ENCODE data around the gene CDC42BPG.

CDC42BPG gene

DNA sequence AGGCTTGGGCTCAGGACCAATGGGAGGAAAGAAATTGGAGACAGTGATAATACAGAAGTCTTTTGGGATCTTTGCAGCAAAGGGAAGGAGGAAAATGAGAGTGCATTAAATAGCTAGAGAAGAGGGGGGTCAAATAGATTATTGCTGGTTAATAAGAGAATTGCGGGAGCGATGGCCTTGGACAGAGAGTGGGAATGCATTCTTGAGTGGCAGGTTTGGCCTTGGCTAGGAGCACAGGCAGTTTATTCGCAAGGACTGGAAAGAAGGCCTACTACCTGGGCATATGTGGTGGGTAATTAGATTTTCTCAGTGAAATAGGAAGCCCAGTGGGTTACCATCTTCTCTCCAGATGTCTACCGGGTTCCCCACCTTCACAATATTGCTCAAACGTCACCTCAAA is 30.6 kb downstream of the CDC42BPG start:
- no peak for DNase-seq
- Histone ChIP-seq H3K79me1 (ENCODE audit: low read length) (peaks cover 5% of the 10 kb centered on the region), H3K14ac (ENCODE audit: low read length) (no peak overlapping the region), H4K91ac (ENCODE audit: low read depth, low read length) (no peak overlapping the region), H4K12ac (ENCODE audit: low read depth, low read length) (no peak overlapping the region), H3K27me3 (ENCODE audit: insufficient read depth, low read length) (no peaks in the 10 kb centered on the region), H3K79me2 (ENCODE audit: control insufficient read depth, insufficient read depth, low read length, poor library complexity) (peaks cover 3% of the 10 kb centered on the region), H4K8ac (ENCODE audit: low read depth, low read length) (no peak overlapping the region), H2BK5ac (ENCODE audit: low read depth, low read length, poor library complexity) (no peak overlapping the region), H2BK12ac (ENCODE audit: low read length) (no peak overlapping the region), H2BK120ac (ENCODE audit: insufficient read depth, low read length, poor library complexity) (no peak overlapping the region), H3K36me3 (ENCODE audit: control insufficient read depth in 1 of 2, insufficient read depth in 2 of 2, low read length in 2 of 2) (no peaks in the 10 kb centered on the region), H3K4me2 (ENCODE audit: low read length) (no peak overlapping the region), H3K9ac (ENCODE audit: low read length) (no peak overlapping the region), H3K9me3 (ENCODE audit: insufficient read depth, low read depth, low read length) (no peaks in the 10 kb centered on the region), H2AK5ac (ENCODE audit: low read length) (no peak overlapping the region), H3K4me3 (ENCODE audit: low read depth, low read length) (no peak overlapping the region), H3K4me1 (ENCODE audit: control insufficient read depth in 1 of 2, insufficient read depth in 2 of 2, low read length in 2 of 2) (peaks cover 2 to 5% of the 10 kb centered on the region in 2 experiments), H3K27ac (ENCODE audit: low read depth, low read length) (no peak overlapping the region), H3K23ac (ENCODE audit: low read length) (no peak overlapping the region), H2AFZ (ENCODE audit: insufficient read depth, low read length, poor library complexity) (no peak overlapping the region), H3K18ac (ENCODE audit: low read length) (no peak overlapping the region), H3K4ac (ENCODE audit: low read depth, low read length) (no peak overlapping the region)
- no CpG with 5 or more reads among the region's 5 CpGs for WGBS (ENCODE audit: extremely low coverage, insufficient coverage, insufficient read length)

DNA sequence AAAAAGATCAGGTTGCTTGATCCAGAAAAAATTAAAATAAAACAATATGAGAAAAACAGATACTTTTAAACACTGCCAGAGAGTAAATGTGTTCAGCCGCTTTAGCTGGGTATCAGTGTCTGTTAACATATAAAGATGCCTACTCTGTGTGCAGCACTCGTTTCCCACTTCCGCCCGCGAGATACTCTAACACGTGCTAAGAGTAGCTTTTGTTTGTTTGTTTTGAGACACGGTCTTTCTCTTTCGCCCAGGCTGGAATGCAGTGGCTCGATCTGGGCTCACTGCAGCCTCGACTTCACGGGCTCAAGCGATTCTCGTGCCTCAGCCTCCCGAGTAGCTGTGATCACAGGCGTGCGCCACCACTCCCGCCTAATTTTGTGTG is 33.6 kb downstream of the CDC42BPG start:
- no peak overlapping the region for H2BK12ac ChIP-seq (ENCODE audit: low read length)
- H4K12ac ChIP-seq (ENCODE audit: low read depth, low read length) = peak overlapping the region; percentile 81
- no peak overlapping the region for H2BK5ac ChIP-seq (ENCODE audit: low read depth, low read length, poor library complexity)
- H3K79me1 ChIP-seq (ENCODE audit: low read length) = peaks cover 5% of the 10 kb centered on the region
- peak; percentile 72 for DNase-seq
- peaks cover 3% of the 10 kb centered on the region for H3K79me2 ChIP-seq (ENCODE audit: control insufficient read depth, insufficient read depth, low read length, poor library complexity)
- no peak overlapping the region for H3K23ac ChIP-seq (ENCODE audit: low read length)
- peak overlapping the region; percentile 80 for H2AFZ ChIP-seq (ENCODE audit: insufficient read depth, low read length, poor library complexity)
- H3K9me3 ChIP-seq (ENCODE audit: insufficient read depth, low read depth, low read length) = no peaks in the 10 kb centered on the region
- no peak overlapping the region for H2AK5ac ChIP-seq (ENCODE audit: low read length)
- H4K91ac ChIP-seq (ENCODE audit: low read depth, low read length) = no peak overlapping the region
- H4K8ac ChIP-seq (ENCODE audit: low read depth, low read length) = peak overlapping the region; percentile 52
- no peak overlapping the region for H3K9ac ChIP-seq (ENCODE audit: low read length)
- no peak overlapping the region for H2BK120ac ChIP-seq (ENCODE audit: insufficient read depth, low read length, poor library complexity)
- H3K36me3 ChIP-seq (ENCODE audit: control insufficient read depth in 1 of 2, insufficient read depth in 2 of 2, low read length in 2 of 2) = peaks cover 21 to 22% of the 10 kb centered on the region in 2 experiments
- H3K27ac ChIP-seq (ENCODE audit: low read depth, low read length) = no peak overlapping the region
- peak overlapping the region; percentile 63 for H3K4me2 ChIP-seq (ENCODE audit: low read length)
- no peaks in the 10 kb centered on the region for H3K27me3 ChIP-seq (ENCODE audit: insufficient read depth, low read length)
- H3K4ac ChIP-seq (ENCODE audit: low read depth, low read length) = no peak overlapping the region
- no peak overlapping the region for H3K14ac ChIP-seq (ENCODE audit: low read length)
- peaks cover 2 to 5% of the 10 kb centered on the region in 2 experiments for H3K4me1 ChIP-seq (ENCODE audit: control insufficient read depth in 1 of 2, insufficient read depth in 2 of 2, low read length in 2 of 2)
- no peak overlapping the region for H3K18ac ChIP-seq (ENCODE audit: low read length)
- no CpG with 5 or more reads among the region's 17 CpGs for WGBS (ENCODE audit: extremely low coverage, insufficient coverage, insufficient read length)
- no peak overlapping the region for H3K4me3 ChIP-seq (ENCODE audit: low read depth, low read length)

DNA sequence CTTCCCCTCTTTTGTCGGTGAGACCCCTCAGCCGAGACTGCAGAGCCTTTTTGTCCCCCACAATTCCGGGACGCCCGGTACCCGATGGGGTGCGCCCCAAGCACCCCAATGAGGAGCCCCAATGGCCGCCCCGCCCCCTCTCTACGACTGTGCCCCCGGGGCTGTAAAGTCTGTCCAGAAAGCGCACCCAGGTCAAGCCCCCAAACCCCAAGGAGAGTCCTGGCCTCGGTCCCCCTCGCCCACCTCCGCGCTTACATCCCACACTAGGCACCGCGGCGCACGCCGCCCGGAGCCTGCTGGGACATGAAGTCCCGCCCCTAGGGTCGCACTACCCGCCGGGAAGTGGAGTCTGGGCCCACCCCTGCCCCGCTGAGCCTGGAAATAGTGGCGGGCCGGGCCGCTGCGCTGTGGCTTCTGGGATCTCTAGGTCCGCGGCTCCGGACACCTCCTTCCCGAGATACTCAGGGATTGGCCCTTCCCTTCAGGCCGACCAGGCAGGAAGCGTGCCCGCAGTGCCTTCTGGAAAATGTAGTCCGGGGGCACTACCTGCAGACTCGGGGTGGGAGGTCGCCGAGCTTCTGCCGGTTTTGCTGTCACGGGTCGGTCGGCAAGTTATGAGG is 34.1 kb downstream of the CDC42BPG start, which contains the start of gene MEN1:
MEN1 (minus strand) TSS at position 281 of the 620 bp plus-strand sequence. CDS start 442 bp downstream, outside the sequence.
- Histone ChIP-seq H3K4ac (ENCODE audit: low read depth, low read length) (peak within 1 kb of the TSS; percentile 12), H3K79me2 (ENCODE audit: control insufficient read depth, insufficient read depth, low read length, poor library complexity) (peaks cover 3% of the 10 kb centered on the region), H3K23ac (ENCODE audit: low read length) (no peak within 1 kb of the TSS), H3K4me2 (ENCODE audit: low read length) (peak within 1 kb of the TSS; percentile 91), H4K8ac (ENCODE audit: low read depth, low read length) (peak within 1 kb of the TSS; percentile 56), H2BK5ac (ENCODE audit: low read depth, low read length, poor library complexity) (no peak within 1 kb of the TSS), H4K91ac (ENCODE audit: low read depth, low read length) (peak within 1 kb of the TSS; percentile 41), H3K79me1 (ENCODE audit: low read length) (peaks cover 5% of the 10 kb centered on the region), H3K9me3 (ENCODE audit: insufficient read depth, low read depth, low read length) (no peaks in the 10 kb centered on the region), H3K9ac (ENCODE audit: low read length) (peak within 1 kb of the TSS; percentile 94), H3K4me1 (ENCODE audit: control insufficient read depth in 1 of 2, insufficient read depth in 2 of 2, low read length in 2 of 2) (peaks cover 2 to 5% of the 10 kb centered on the region in 2 experiments), H3K27me3 (ENCODE audit: insufficient read depth, low read length) (no peaks in the 10 kb centered on the region), H2AFZ (ENCODE audit: insufficient read depth, low read length, poor library complexity) (peak within 1 kb of the TSS; percentile 80), H4K12ac (ENCODE audit: low read depth, low read length) (peak within 1 kb of the TSS; percentile 81), H3K36me3 (ENCODE audit: control insufficient read depth in 1 of 2, insufficient read depth in 2 of 2, low read length in 2 of 2) (peaks cover 25 to 27% of the 10 kb centered on the region in 2 experiments), H2BK12ac (ENCODE audit: low read length) (no peak within 1 kb of the TSS), H3K18ac (ENCODE audit: low read length) (peak within 1 kb of the TSS; percentile 49), H3K4me3 (ENCODE audit: low read depth, low read length) (peak within 1 kb of the TSS; percentile 87), H2BK120ac (ENCODE audit: insufficient read depth, low read length, poor library complexity) (no peak within 1 kb of the TSS), H3K14ac (ENCODE audit: low read length) (peak within 1 kb of the TSS; percentile 36), H3K27ac (ENCODE audit: low read depth, low read length) (peak within 1 kb of the TSS; percentile 36), H2AK5ac (ENCODE audit: low read length) (peak within 1 kb of the TSS; percentile 27)
- no CpG with 5 or more reads among the region's 46 CpGs for WGBS (ENCODE audit: extremely low coverage, insufficient coverage, insufficient read length)
- DNase-seq = peak; percentile 98

DNA sequence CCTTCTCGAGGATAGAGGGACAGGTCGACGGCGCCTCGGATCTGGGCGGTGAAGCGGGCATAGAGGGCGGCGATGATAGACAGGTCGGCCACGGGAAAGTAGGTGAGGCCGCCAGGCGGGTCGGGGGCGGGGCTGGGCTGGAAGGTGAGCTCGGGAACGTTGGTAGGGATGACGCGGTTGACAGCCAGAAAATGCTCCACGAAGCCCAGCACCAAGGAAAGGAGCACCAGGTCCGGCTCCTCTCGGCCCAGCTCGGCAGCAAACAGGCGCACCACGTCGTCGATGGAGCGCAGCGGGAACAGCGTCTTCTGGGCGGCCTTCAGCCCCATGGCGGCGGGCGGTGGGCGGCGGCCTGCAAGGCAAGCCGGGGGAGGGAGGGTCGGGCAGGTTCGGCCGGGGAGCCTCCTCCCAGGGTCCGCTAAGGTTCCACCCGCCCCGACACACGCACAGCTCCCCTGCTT is 34.6 kb downstream of the CDC42BPG start:
- H2BK120ac ChIP-seq (ENCODE audit: insufficient read depth, low read length, poor library complexity) = no peak overlapping the region
- peak overlapping the region; percentile 94 for H3K9ac ChIP-seq (ENCODE audit: low read length)
- peak overlapping the region; percentile 87 for H3K4me3 ChIP-seq (ENCODE audit: low read depth, low read length)
- peak overlapping the region; percentile 91 for H3K4me2 ChIP-seq (ENCODE audit: low read length)
- WGBS (ENCODE audit: extremely low coverage, insufficient coverage, insufficient read length) = no CpG with 5 or more reads among the region's 44 CpGs
- H2AK5ac ChIP-seq (ENCODE audit: low read length) = peak overlapping the region; percentile 27
- H3K79me1 ChIP-seq (ENCODE audit: low read length) = peaks cover 5% of the 10 kb centered on the region
- H3K4ac ChIP-seq (ENCODE audit: low read depth, low read length) = peak overlapping the region; percentile 12
- H3K14ac ChIP-seq (ENCODE audit: low read length) = peak overlapping the region; percentile 36
- H3K9me3 ChIP-seq (ENCODE audit: insufficient read depth, low read depth, low read length) = no peaks in the 10 kb centered on the region
- H3K79me2 ChIP-seq (ENCODE audit: control insufficient read depth, insufficient read depth, low read length, poor library complexity) = peaks cover 3% of the 10 kb centered on the region
- peaks cover 31 to 33% of the 10 kb centered on the region in 2 experiments for H3K36me3 ChIP-seq (ENCODE audit: control insufficient read depth in 1 of 2, insufficient read depth in 2 of 2, low read length in 2 of 2)
- no peak overlapping the region for H2BK5ac ChIP-seq (ENCODE audit: low read depth, low read length, poor library complexity)
- H3K23ac ChIP-seq (ENCODE audit: low read length) = no peak overlapping the region
- H3K27ac ChIP-seq (ENCODE audit: low read depth, low read length) = peak overlapping the region; percentile 36
- H2AFZ ChIP-seq (ENCODE audit: insufficient read depth, low read length, poor library complexity) = peak overlapping the region; percentile 51
- peak overlapping the region; percentile 56 for H4K8ac ChIP-seq (ENCODE audit: low read depth, low read length)
- peaks cover 2 to 5% of the 10 kb centered on the region in 2 experiments for H3K4me1 ChIP-seq (ENCODE audit: control insufficient read depth in 1 of 2, insufficient read depth in 2 of 2, low read length in 2 of 2)
- no peaks in the 10 kb centered on the region for H3K27me3 ChIP-seq (ENCODE audit: insufficient read depth, low read length)
- DNase-seq = peak; percentile 45 to 66
- H4K91ac ChIP-seq (ENCODE audit: low read depth, low read length) = peak overlapping the region; percentile 41
- peak overlapping the region; percentile 51 for H4K12ac ChIP-seq (ENCODE audit: low read depth, low read length)
- peak overlapping the region; percentile 49 for H3K18ac ChIP-seq (ENCODE audit: low read length)
- no peak overlapping the region for H2BK12ac ChIP-seq (ENCODE audit: low read length)
